ENCODE data around the gene GRIK4. TPM values are rescaled to one million over a fixed set of nuclear protein-coding genes. Genes with fewer than 3 reads are reported as not detected.
"Not testable (repeated sequence)": the region's sequence is repeated elsewhere in the genome, so short reads cannot be mapped to it uniquely, and the experiment has no call there.

GRIK4 gene
- total RNA-seq, 1 donor from 2014 or later: 0.39 TPM

DNA sequence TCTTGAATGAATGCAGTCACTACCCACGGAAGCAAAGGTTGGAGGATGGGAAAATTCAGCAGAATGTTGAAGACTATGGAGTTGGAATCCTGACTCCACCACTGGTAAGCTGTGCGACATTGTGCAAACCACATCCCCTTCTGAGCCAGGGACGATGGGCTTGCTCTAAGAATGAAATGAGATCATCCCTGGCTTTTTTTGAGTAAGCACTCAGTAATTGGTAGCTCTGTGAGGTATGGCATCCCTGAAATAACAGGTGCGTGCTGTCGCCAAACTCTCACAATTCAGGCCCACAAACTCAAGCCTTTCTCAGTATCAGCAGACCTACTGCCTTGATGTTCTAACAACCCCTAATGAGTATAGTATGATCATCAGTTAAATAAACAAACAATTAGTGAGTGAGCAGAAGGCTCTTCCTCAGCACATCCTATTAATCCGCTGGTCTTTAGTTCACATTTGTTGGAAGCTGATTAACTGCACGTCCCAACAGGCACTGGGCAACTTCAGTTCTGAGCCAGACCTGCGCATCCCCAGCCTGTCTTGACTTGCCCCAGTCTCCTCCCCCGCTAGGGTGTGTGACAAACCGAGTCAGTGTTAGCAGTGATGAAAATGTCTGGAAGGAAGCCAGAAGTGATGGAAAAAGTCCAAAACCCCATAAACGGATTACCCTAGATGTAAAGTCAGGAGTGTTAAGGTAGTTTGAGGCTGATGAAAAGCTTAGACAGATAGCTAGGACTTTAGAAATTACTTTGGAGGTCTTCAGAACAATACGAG, 235.5 kb downstream of the GRIK4 start:
- peak; percentile 25 for DNase-seq

- no peak for DNase-seq
These were observed 236.6 kb downstream of the GRIK4 start for GRCh38 chr11:120747850-120748814.

- DNase-seq: no peak
These were observed 237.8 kb downstream of the GRIK4 start for GRCh38 chr11:120749395-120749794.

DNA sequence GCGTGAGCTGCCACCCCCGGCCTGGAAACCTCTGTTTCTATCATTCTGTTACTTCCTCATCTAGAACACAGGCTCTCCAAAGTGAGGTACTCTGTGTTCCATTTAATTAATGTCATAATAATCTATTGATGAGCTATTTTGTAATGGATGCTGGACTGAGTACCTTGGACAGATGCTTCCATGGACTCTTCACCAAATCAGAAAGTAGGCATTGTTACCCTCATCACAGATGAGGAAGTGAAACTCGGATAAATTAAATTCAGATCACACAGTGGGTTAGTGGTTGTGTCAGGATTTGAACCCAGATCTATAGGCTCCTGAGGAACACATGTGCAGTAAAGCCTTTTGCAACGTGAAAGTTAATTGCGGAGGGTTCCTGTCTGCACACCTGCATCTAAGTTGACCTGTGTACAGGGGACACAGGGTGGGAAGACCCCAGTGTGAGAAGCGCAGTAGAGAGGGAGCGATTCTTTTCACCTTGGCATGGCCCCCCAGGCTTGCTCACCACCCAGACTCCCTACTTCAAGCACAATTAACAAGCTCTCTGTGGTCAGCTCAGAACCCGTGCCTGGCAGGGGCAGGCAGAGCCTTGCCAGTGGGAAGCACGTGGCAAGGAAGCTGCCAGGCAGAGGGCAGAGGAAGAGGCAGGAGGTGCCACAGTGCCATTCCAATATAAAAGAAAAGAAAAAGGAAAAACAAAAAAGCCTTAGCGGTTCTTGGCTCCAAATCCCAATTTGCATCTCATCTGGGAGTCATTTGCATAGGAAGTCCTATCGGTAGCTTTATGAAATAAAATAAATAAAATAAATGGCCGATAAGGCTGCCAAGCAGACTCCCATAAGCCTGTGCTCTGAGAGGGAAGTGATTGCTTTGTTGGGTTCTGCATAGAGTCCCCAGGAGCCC, 239.3 kb downstream of the GRIK4 start:
- DNase-seq: no peak

DNA sequence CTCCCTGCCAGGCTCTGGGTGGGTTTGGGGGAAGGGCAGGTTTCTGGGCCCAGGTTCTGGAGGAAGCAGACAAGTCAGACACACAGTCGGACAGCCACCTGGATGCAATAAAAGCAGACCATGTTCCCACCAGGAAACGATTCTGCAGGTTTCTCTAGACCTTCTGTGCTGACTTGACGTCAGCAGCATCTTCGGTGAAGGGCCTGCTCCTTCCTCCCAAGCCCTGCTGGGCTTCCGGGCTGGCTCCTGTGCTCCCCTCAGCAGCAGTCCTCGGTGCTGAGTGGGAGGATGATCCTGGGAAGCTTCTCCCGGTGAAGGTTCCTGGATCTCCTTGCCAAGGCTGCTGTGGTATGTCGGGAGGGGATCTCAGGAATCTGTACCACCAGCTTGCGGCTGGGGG, 240.0 kb downstream of the GRIK4 start:
- no peak for DNase-seq

DNA sequence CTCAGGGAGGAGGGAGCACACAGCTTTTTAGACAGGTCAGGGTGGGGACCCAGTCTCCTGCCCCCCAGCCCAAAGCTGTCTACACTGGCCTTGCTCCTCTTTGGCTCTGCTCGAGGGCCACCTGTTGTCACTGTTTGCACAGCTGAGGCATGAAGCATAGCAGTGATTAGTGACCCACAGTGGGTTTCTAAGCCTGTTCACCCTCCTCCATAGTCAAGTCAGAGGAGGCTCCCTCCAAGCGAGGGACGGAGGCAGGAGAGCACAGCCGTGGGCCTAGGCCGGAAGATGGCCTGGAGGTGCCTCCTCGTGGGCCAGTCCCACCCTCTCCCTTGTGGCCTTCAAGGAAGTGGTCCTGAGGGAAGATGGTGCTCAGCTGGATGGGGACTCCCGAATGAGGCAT, 241.1 kb downstream of the GRIK4 start:
- no peak for DNase-seq

DNA sequence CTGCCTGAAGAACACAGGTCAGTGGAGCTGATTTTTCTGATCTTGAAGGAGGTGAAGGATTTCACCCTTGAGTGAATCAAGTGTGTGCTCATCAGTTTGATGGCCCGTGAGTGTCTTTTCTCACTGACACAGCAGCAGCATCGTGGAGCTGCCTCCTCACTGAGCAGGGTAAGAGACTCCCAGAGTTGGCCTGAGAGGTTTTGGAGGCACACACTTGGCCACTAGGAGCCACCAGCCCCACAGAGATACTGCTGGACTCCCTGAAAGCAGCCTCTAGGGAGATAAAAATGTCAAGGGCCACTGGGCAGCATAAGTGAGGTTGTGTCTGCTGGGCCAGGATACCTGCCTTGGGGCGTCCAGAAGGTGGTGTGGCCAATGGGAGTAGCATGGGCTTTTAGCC, 245.4 kb downstream of the GRIK4 start:
- DNase-seq: no peak

- no peak for DNase-seq
These were observed 247.5 kb downstream of the GRIK4 start for GRCh38 chr11:120759046-120759445.

DNA sequence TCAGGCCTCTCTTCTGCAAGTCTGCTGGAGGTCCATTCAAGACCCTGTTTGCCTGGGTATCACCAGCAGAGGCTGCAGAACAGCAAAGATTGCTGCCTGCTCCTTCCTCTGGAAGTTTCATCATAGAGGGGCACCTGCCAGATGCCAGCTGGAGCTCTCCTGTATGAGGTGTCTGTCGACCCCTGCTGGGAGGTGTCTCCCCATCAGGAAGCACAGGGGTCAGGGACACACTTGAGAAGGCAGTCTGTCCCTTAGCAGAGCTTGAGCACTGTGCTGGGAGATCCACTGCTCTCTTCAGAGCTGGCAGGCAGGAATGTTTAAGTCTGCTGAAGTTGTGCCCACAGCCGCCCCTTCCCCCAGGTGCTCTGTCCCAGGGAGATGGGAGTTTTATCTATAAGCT, 254.2 kb downstream of the GRIK4 start:
- DNase-seq: not testable (repeated sequence)

DNA sequence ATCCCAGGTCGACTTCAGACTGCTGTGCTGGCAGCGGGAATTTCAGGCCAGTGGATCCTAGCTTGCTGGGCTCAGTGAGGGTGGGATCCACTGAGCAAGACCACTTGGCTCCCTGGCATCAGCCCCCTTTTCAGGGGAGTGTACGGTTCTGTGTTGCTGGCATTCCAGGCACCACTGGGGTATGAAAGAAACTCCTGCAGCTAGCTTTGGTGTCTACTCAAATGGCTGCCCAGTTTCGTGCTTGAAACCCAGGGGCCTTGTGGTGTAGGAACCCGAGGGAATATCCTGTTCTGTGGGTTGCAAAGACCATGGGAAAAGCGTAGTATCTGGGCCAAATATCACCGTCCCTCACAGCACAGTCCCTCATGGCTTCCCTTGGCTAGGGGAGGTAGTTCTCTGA, 254.8 kb downstream of the GRIK4 start:
- DNase-seq: no peak

GRCh38 chr11:120768949-120769348, 257.4 kb downstream of the GRIK4 start:
- DNase-seq: no peak

GRCh38 chr11:120769906-120770305, 258.4 kb downstream of the GRIK4 start:
- DNase-seq: no peak

GRCh38 chr11:120771551-120772060, 260.1 kb downstream of the GRIK4 start:
- no peak for DNase-seq

- no peak for DNase-seq
These were observed 262.0 kb downstream of the GRIK4 start for GRCh38 chr11:120773501-120774031.

DNA sequence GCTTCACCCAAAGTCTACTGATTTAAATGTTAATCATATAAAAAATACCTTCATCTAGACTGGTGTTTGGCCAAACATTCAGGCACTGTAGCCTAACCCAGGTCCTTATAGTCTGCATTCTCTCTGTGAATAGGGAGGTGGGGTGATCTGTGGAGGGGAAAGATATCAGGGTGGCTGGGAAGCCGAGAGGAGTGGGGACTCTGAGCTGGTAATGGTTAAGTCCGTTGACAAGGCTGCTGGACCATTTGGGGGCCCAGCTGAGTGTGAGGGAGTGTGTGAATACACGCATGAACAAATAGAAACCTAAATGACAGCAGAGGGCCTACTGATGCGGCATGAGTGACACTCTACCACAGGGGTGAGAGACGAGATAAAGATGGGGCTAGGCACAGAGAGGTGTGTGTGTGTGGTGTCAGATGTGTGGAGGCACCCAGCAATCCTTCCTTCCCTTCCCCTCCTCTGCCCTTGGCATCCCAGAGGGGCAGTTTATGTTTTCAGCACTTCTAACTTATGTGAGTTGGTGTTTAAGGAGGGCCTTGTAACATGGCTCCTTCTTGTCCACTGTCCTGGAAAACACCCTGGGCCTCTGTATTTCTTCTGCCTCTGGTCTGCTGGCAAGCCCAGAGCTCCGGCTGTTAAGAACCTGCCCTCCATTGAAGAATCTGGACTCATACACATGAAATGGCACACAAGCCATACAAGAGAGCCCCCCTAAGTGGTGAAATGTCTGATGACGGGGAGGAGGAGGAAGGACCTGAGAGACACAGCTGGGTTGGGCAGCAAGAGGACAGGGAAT, 263.2 kb downstream of the GRIK4 start:
- no peak for DNase-seq

DNA sequence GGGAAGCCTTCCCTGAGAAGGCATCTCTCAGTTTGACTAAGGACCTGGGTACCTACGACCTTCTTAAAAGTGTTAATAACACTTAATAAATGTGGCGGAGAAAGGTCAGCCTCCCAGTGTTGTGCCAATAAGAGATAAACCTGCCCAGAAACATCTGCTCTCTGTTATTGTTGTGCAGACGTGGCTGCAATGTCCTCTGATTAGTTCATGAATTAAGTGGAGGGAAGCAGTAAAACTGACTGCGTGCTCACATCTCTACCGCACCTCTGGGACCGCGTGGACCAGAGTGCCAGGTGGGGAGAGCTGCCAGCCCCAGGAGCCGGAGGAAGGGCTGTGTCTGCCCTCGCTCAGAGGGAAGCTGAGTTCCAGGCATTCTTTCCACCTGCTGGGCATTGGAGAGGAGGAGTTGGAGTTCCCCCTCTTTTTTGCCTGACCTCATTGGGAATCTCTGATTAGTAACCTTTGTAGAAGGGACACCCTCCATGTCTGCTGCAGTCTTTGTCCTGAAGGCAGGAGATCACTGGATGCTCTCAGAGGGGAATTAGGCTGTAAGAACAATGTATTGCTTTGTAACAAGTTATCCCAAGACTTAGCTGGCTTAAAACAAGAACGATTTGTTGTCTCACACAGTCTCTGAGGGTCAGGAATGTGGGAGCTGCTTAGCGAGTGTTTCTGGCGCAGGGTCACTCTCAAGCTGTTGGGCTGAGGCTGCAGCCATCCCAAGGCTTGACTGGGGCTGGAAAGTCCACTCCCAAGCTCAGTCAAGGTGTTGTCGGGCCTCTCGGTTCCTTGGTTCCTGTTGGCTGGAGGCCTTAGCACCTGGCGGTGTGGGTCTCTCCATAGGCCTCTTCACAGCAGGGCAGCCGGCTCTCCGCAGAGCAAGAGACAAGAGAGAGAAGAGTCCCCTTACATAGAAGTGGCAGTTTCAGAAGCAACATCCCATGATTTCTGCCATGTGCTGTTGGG, 264.7 kb downstream of the GRIK4 start:
- peak; percentile 28 for DNase-seq

DNA sequence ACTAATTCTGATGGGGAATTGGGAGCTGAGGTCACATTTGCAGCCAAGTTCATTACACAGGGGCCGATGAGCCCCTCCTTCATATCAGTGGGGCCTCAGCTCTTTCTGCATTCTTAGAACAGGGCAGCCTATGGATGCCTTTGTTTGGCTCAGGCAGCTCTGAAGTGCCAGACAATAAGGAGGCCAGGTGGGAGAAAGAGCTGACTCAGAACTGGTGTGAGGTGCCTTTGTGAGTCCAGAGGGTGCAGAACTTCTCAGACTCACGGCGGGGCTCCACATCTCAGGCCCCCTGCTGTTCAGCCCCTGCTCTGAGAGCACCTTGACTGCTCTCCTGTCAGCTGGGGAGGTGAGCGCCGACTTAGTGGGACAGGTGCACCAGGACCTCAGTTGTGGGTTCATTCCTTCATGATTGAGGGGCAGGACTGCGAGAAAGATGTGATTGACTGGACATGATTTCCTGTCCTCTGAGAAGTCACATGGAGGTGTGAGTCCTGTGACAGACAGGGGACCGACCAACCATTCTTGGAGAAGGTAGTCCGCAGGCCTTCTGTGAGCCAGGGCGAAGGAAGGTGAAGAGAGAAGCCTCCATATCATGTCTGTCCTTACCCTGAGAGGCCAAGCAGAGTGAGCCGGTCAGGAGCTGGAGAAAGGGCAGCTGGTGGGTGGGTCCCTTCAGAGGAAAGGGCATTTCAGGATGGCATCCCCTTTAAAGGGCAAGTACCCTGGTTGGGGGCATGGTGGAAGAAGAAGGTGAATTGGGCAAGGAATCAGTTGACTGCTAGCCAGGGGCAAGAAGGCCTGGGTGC, 267.3 kb downstream of the GRIK4 start:
- no peak for DNase-seq

DNA sequence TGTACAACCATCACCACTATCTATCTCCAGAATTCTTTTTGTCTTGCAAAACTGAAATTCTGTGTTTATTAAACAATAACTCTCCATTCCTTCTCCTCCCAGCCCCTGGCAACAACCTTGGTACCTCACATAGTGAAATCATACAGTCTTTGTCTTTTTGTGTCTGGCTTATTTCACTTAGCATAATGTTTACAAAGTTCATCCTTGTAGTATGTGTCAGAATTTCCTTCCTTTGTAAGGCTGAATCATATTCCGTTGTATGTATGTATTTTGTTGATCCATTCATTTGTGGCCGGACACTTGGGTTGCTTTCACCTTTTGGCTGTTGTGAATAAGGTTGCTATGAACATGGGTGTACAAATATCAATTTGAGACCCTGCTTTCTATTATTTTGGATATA, 268.7 kb downstream of the GRIK4 start:
- no peak for DNase-seq
